Smooth muscle cell (in vitro differentiated cells): ENCODE measurements around the gene LDB1. TPM values are rescaled to one million over a fixed set of nuclear protein-coding genes. Genes with fewer than 3 reads are reported as not detected.

Experiments used
- DNase-seq: peaks from one replicate; lab custom pipeline; 2025; ENCODE audit not compliant: unreplicated experiment; lab: John Stamatoyannopoulos, UW
- H2AFZ ChIP-seq: fragments of 200-600 bp; sonication (generic); 2 replicates; pipeline ENCODE4 v1.6.0; 2016; ENCODE audit warnings: antibody characterized with exemption, low read depth, mild to moderate bottlenecking
- H3F3A ChIP-seq: fragments of 200-600 bp; sonication (generic); 2 replicates; pipeline ENCODE4 v1.6.0; 2017; ENCODE audit warnings: antibody characterized with exemption, low read depth
- H3K27ac ChIP-seq: fragments of 200-600 bp; sonication (generic); 2 replicates; pipeline ENCODE4 v1.5.1; 2016; ENCODE audit warnings: low read depth, mild to moderate bottlenecking
- H3K27me3 ChIP-seq: fragments of 200-600 bp; sonication (generic); 2 replicates; pipeline ENCODE4 v1.6.1; 2016; ENCODE audit warnings: low read depth, mild to moderate bottlenecking
- H3K36me3 ChIP-seq: fragments of 200-600 bp; sonication (generic); 2 replicates; pipeline ENCODE4 v1.5.1; 2016; ENCODE audit warnings: low read depth
- H3K4me1 ChIP-seq: fragments of 200-600 bp; sonication (generic); 2 replicates; pipeline ENCODE4 v1.5.1; 2016; ENCODE audit warnings: low read depth
- H3K4me2 ChIP-seq: fragments of 200-600 bp; sonication (generic); 2 replicates; pipeline ENCODE4 v1.6.0; 2016; ENCODE audit warnings: mild to moderate bottlenecking
- H3K4me3 ChIP-seq: fragments of 200-600 bp; sonication (generic); 2 replicates; pipeline ENCODE4 v1.5.1; 2016; ENCODE audit warnings: mild to moderate bottlenecking
- H3K79me2 ChIP-seq: fragments of 200-600 bp; sonication (generic); 2 replicates; pipeline ENCODE4 v1.6.0; 2016; ENCODE audit warnings: low read depth, mild to moderate bottlenecking
- H3K9ac ChIP-seq: fragments of 200-600 bp; sonication (generic); 2 replicates; pipeline ENCODE4 v1.6.0; 2016; ENCODE audit warnings: low read depth
- H3K9me3 ChIP-seq: fragments of 200-600 bp; sonication (generic); replicated peaks from 2 replicates; pipeline ENCODE4 v1.5.1; 2016; ENCODE audit warnings: low read depth
- H4K20me1 ChIP-seq: fragments of 200-600 bp; sonication (generic); 2 replicates; pipeline ENCODE4 v1.6.0; 2016; ENCODE audit warnings: low read depth
- WGBS: methylation state at CpG from one replicate; pipeline ENCODE4 v1.1.7; 2016; ENCODE audit warnings: low lambda C conversion rate; 5-methylcytosine and 5-hydroxymethylcytosine counted together
- polyA plus RNA-seq: library from polyadenylated mRNA; unstranded; fragments of >200 nt; fragmentation: Nextera tagmentation; extraction: Ambion mirVana; gene quantifications from 2 replicates; pipeline ENCODE4 v1.2.1, GENCODE V29; 2016
- total RNA-seq: library from RNA; depleted of rRNA; stranded (reverse); fragments of >200 nt; gene quantifications from 2 replicates; pipeline ENCODE4 v1.2.3, GENCODE V29; 2014
- TF ChIP-seq, protein P1 (sequence below): fragments of 200-600 bp; sonication (generic); IDR thresholded peaks from 2 replicates; pipeline ENCODE4 v1.5.1; 2017; ENCODE audit warnings: borderline replicate concordance, mild to moderate bottlenecking, antibody characterized with exemption; ENCODE audit not compliant: insufficient read depth, poor library complexity, severe bottlenecking

The LDB1 gene
- total and polyA plus RNA-seq, 2 experiments from 2014 or later = 34.4 to 52.5 TPM

DNA sequence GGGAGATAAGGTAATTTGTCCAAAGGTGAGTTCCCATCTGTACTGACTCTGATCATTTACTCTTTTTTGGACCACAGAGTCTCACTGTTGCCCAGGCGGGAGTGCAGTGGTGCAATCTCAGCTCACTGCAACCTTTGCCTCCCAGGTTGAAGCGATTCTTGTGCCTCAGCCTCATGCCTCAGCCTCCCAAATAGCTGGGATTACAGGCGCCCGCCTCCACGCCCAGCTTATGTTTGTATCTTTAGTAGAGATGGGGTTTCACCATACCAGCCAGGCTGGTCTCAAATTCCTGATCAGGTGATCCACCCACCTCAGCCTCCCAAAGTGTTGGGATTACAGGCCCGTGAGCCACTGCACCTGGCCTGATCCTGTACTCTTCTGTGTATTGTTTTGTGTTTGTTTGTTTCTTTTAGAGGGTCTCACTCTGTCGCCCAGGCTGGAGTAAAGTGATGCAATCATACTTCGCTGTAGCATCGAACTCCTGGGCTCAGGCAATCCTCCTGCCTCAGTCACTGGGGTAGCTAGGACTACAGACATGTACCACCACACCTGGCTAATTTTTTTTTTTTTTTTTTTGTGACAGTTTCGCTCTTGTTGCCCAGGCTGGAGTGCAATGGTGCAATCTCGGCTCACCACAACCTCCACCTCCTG lies 34.4 kb upstream of the LDB1 start:
- H3K9ac ChIP-seq = no peak overlapping the region
- H3K36me3 ChIP-seq = peaks cover 17% of the 10 kb centered on the region
- H3K4me2 ChIP-seq = no peak overlapping the region
- H3F3A ChIP-seq = peaks cover 32% of the 10 kb centered on the region
- DNase-seq = no peak
- WGBS = 97% methylated on average over 11 of the region's 11 CpGs
- no peaks in the 10 kb centered on the region for H3K9me3 ChIP-seq
- peaks cover 5% of the 10 kb centered on the region for H3K4me1 ChIP-seq
- H3K27me3 ChIP-seq = no peaks in the 10 kb centered on the region
- peaks cover 61% of the 10 kb centered on the region for H4K20me1 ChIP-seq
- H2AFZ ChIP-seq = no peak overlapping the region
- H3K27ac ChIP-seq = no peak overlapping the region
- H3K4me3 ChIP-seq = no peak overlapping the region
- TF ChIP-seq, protein P1, sequence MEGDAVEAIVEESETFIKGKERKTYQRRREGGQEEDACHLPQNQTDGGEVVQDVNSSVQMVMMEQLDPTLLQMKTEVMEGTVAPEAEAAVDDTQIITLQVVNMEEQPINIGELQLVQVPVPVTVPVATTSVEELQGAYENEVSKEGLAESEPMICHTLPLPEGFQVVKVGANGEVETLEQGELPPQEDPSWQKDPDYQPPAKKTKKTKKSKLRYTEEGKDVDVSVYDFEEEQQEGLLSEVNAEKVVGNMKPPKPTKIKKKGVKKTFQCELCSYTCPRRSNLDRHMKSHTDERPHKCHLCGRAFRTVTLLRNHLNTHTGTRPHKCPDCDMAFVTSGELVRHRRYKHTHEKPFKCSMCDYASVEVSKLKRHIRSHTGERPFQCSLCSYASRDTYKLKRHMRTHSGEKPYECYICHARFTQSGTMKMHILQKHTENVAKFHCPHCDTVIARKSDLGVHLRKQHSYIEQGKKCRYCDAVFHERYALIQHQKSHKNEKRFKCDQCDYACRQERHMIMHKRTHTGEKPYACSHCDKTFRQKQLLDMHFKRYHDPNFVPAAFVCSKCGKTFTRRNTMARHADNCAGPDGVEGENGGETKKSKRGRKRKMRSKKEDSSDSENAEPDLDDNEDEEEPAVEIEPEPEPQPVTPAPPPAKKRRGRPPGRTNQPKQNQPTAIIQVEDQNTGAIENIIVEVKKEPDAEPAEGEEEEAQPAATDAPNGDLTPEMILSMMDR = no peak
- peaks cover 66% of the 10 kb centered on the region for H3K79me2 ChIP-seq

DNA sequence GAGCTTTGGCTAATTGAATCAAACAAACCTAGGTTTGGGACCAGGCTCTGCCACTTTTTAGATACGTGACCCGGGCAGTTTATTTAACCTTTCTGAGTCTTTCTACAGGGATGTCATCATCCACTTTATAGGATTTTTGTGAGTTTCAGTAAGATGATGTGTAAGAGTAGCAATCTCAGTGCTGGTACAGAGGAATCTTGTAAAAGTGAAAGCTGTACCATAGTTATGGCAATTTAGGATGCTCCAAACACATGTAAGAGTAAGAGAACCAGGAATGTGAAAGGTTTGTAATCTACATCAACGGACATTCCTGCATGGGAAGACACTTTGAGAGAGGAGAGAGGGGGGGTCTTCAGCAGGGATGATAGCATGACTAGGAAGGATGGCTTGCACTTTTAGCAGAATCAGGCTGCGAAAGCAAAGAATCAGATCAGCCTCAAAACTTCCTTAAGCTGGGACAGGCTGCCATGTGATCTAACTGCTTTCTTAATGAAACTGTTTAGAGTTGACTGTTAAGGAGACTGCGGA lies 33.0 kb upstream of the LDB1 start:
- peak overlapping the region; percentile 94 for H3K9ac ChIP-seq
- peak overlapping the region; percentile 97 for H3K27ac ChIP-seq
- whole genome bisulfite sequencing = 36% methylated on average over 5 of the region's 5 CpGs
- H3K4me2 ChIP-seq = peak overlapping the region; percentile 93
- H2AFZ ChIP-seq = no peak overlapping the region
- H3K36me3 ChIP-seq = peaks cover 8% of the 10 kb centered on the region
- peak overlapping the region; percentile 86 for H3K4me3 ChIP-seq
- peaks cover 65% of the 10 kb centered on the region for H4K20me1 ChIP-seq
- H3K79me2 ChIP-seq = peaks cover 63% of the 10 kb centered on the region
- peaks cover 37% of the 10 kb centered on the region for H3F3A ChIP-seq
- H3K4me1 ChIP-seq = peaks cover 5% of the 10 kb centered on the region
- H3K9me3 ChIP-seq = no peaks in the 10 kb centered on the region
- DNase-seq = no peak
- H3K27me3 ChIP-seq = no peaks in the 10 kb centered on the region
- TF ChIP-seq, protein P1 = no peak

DNA sequence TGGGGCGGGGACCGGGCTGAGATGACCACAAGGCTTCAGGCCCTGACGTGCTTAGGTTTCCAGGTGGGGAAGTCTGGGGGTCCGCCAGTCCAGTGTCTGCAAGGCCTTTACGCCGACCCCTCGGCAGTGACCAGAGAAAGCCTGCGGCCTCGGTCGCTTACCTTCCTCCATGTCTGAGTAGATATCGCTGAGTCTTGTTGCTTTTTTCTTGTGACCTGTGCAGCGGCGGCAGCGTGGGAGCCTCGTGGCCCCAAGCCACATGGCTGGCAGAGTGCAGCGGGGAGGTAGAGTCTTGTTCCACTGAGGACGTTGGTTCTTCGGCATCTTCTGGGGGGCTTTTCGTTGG lies 32.4 kb upstream of the LDB1 start:
- DNase-seq = no peak
- peak overlapping the region; percentile 97 for H3K27ac ChIP-seq
- H2AFZ ChIP-seq = peak overlapping the region; percentile 11
- peaks cover 56% of the 10 kb centered on the region for H3K79me2 ChIP-seq
- H3K9ac ChIP-seq = peak overlapping the region; percentile 94
- H3K4me3 ChIP-seq = peak overlapping the region; percentile 86
- H3K4me2 ChIP-seq = peak overlapping the region; percentile 93
- H3K4me1 ChIP-seq = peaks cover 5% of the 10 kb centered on the region
- peaks cover 64% of the 10 kb centered on the region for H4K20me1 ChIP-seq
- 3% methylated on average over 19 of the region's 19 CpGs for WGBS
- no peaks in the 10 kb centered on the region for H3K9me3 ChIP-seq
- peaks cover 37% of the 10 kb centered on the region for H3F3A ChIP-seq
- TF ChIP-seq, protein P1 = no peak
- H3K27me3 ChIP-seq = no peaks in the 10 kb centered on the region
- peaks cover 4% of the 10 kb centered on the region for H3K36me3 ChIP-seq
